Tibial nerve (tissue), 4 donors: ENCODE measurements around the gene HOXB9.

ENCODE experiments used
- EP300 ChIP-seq, 2 donors: sonication (generic); formaldehyde crosslinking; IDR thresholded peaks; one replicate each; pipeline ENCODE4 v1.6.1; 2017; ENCODE audit warnings: antibody characterized with exemption in 2 of 2, mild to moderate bottlenecking in 1 of 2
- POLR2A ChIP-seq, 2 donors: fragments of 450-650 bp; IDR thresholded peaks; one replicate each; pipeline ENCODE4 v1.6.1; 2017; ENCODE audit warnings: antibody characterized with exemption in 2 of 2, mild to moderate bottlenecking in 2 of 2, moderate library complexity in 2 of 2
- TF ChIP-seq, protein P1 (sequence below), 5 experiments: fragments of 200-600 bp in 3 of 5; fragments of 450-650 bp in 2 of 5; sonication (generic) in 3 of 5; IDR thresholded peaks; one replicate each; pipeline ENCODE4 v1.5.1; 2016 to 2019; ENCODE audit warnings: antibody characterized with exemption in 5 of 5, mild to moderate bottlenecking in 3 of 5, moderate library complexity in 2 of 5

DNA sequence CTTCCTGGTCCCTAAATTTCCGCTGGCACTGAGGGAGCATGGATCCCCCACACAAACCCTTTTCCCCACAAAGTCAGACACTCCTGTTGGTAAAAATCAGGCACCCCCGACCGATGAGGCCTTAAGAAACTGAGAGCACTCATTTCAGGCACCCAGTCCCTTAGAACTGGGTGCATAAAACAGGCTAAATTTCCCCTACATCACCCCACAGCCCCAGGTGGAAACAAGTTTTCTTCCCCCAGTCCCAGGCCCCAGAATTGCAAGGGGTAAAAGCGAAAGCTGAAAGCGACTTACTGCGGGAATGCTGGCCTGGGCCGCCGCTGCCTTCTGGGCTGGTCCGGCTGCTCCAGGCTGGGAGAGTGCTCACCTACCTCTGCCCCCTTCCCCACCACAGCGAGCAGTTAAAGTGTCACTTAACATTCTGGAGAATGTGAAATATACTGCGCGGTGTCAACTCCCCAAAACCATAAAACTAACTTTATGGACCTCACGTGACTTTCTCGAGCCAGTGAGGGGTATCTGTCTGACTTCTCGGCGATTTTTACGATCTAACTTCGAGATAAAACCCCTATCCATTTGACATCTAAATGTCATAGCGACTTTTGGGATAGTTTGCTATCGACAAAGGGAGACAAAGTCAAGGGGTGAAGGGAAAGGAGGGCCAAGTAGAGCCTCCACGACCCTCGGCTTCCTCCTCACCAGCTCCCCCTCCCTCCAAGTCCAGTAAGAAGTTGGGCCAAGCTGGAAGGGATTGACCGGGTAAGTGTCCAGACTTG, 36.1 kb downstream of the HOXB9 start, which contains the start of gene HOXB3:
- no peak for TF ChIP-seq EP300 (IDR thresholded peaks at IDR 0.05)
- TF ChIP-seq, protein P1, sequence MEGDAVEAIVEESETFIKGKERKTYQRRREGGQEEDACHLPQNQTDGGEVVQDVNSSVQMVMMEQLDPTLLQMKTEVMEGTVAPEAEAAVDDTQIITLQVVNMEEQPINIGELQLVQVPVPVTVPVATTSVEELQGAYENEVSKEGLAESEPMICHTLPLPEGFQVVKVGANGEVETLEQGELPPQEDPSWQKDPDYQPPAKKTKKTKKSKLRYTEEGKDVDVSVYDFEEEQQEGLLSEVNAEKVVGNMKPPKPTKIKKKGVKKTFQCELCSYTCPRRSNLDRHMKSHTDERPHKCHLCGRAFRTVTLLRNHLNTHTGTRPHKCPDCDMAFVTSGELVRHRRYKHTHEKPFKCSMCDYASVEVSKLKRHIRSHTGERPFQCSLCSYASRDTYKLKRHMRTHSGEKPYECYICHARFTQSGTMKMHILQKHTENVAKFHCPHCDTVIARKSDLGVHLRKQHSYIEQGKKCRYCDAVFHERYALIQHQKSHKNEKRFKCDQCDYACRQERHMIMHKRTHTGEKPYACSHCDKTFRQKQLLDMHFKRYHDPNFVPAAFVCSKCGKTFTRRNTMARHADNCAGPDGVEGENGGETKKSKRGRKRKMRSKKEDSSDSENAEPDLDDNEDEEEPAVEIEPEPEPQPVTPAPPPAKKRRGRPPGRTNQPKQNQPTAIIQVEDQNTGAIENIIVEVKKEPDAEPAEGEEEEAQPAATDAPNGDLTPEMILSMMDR (IDR thresholded peaks at IDR 0.05) = no peak
- TF ChIP-seq POLR2A (IDR thresholded peaks at IDR 0.05) = no peak
